ENCODE results near the gene UBN1. TPM values are rescaled to one million over a fixed set of nuclear protein-coding genes. Genes with fewer than 3 reads are reported as not detected.

UBN1 gene
- total RNA-seq, 5 donors from 2014 or later (not counting 1 experiment from before 2014, with no cell fraction given) = 41.8 to 53.7 (median 48.2) TPM

GRCh38 chr16:4897328-4897727, 50.0 kb downstream of the UBN1 start:
- H3K27me3 Mint-ChIP-seq = peaks cover 4 to 9% of the 10 kb centered on the region in 2 donors

DNA sequence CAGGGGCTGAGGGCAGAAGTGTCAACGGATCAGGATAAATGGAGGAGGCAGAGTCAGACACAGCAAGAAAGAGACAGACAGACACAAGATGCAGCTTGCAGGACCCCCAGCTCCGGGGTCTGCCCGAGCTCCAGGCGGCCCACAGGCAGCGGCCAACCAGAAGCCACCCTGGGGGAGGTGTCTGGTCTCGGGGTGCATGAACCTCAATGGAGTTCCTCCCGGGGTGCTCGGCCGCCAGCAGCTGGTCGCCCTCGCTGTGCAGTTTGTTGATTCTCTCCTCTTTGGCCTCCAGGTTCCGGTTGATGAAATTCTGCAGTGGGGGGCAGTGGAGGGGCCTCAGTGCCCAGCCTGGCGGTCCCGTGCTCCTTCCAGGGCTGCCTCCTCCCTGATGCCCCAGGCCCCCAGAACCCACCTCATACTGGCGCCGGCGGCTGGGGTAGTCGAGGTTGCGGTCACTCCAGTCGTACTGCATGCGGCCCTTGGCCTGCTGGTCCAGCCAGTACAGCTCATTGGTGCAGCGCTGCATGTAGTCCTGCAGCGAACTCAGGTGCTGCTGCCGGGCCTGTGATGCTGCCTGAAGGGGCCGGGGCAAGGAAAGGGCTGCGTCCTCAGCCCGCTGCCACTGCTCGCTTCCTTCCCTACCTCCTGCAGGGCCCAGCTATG, 51.7 kb downstream of the UBN1 start:
- no peaks in the 10 kb centered on the region for H3K36me3 ChIP-seq (ENCODE audit: control insufficient read depth in 2 of 2, extremely low read depth in 1 of 2, insufficient read depth in 1 of 2, low read length in 1 of 2)
- Mint-ChIP-seq H3K27me3 (peaks cover 13 to 21% of the 10 kb centered on the region in 2 donors), H3K4me1 (no peaks in the 10 kb centered on the region), H3K27ac (no peak overlapping the region), H3K36me3 (no peaks in the 10 kb centered on the region), H3K4me3 (no peak overlapping the region), H3K9me3 (peaks cover 0 to 4% (median 0%) of the 10 kb centered on the region in 3 donors)
- no peaks in the 10 kb centered on the region for H3K9me3 ChIP-seq
- ATAC-seq (replicated peaks in 1 of 4) (no peak), DNase-seq (no peak)
- H3K27ac ChIP-seq (ENCODE audit: low read length) = no peak overlapping the region
- 88% methylated on average over 25 of the region's 28 CpGs for WGBS (ENCODE audit: insufficient coverage)
- no peak overlapping the region for H3K4me3 ChIP-seq (ENCODE audit: control insufficient read depth in 1 of 2, extremely low read depth in 1 of 2, low read length in 1 of 2)
- ChIA-PET POLR2A (no interaction called here), CTCF (interaction anchor here in 1 of 2 donors (0.5 kb wide), 1 partner anchor 778 kb away, joined by 4 read pairs; no protein-coding TSS in a partner anchor)
- H3K27me3 ChIP-seq (replicated peaks in 1 of 2; ENCODE audit: control insufficient read depth in 2 of 2, extremely low read depth in 1 of 2, insufficient read depth in 2 of 2, low read length in 1 of 2) = peaks cover 0 to 40% of the 10 kb centered on the region in 2 experiments
- no peaks in the 10 kb centered on the region for H3K4me1 ChIP-seq (ENCODE audit: control insufficient read depth in 1 of 2, extremely low read depth in 1 of 2, insufficient read depth in 2 of 2, low read length in 2 of 2)

More at GRCh38 chr16:4897328-4897727, 50.0 kb downstream of the UBN1 start:
- H3K4me1 Mint-ChIP-seq = no peaks in the 10 kb centered on the region
- no peaks in the 10 kb centered on the region for H3K36me3 Mint-ChIP-seq
- ATAC-seq (replicated peaks in 1 of 4) (no peak), DNase-seq (no peak)
- peaks cover 0 to 4% (median 0%) of the 10 kb centered on the region in 3 donors for H3K9me3 Mint-ChIP-seq
- WGBS (ENCODE audit: insufficient coverage) = 87% methylated on average over 7 of the region's 7 CpGs
- ChIA-PET CTCF (no interaction called here), POLR2A (no interaction called here)
- H3K4me3 Mint-ChIP-seq = no peak overlapping the region
- H3K27ac Mint-ChIP-seq = no peak overlapping the region
- H3K36me3 ChIP-seq (ENCODE audit: control insufficient read depth in 2 of 2, extremely low read depth in 1 of 2, insufficient read depth in 1 of 2, low read length in 1 of 2) = no peaks in the 10 kb centered on the region
- peaks cover 0 to 29% of the 10 kb centered on the region in 2 experiments for H3K27me3 ChIP-seq (replicated peaks in 1 of 2; ENCODE audit: control insufficient read depth in 2 of 2, extremely low read depth in 1 of 2, insufficient read depth in 2 of 2, low read length in 1 of 2)
- no peak overlapping the region for H3K4me3 ChIP-seq (ENCODE audit: control insufficient read depth in 1 of 2, extremely low read depth in 1 of 2, low read length in 1 of 2)
- no peaks in the 10 kb centered on the region for H3K4me1 ChIP-seq (ENCODE audit: control insufficient read depth in 1 of 2, extremely low read depth in 1 of 2, insufficient read depth in 2 of 2, low read length in 2 of 2)
- H3K27ac ChIP-seq (ENCODE audit: low read length) = no peak overlapping the region
- H3K9me3 ChIP-seq = no peaks in the 10 kb centered on the region

GRCh38 chr16:4899474-4899846, 52.2 kb downstream of the UBN1 start:
- H3K36me3 ChIP-seq (ENCODE audit: control insufficient read depth in 2 of 2, extremely low read depth in 1 of 2, insufficient read depth in 1 of 2, low read length in 1 of 2) = no peaks in the 10 kb centered on the region
- H3K4me3 ChIP-seq (ENCODE audit: control insufficient read depth in 1 of 2, extremely low read depth in 1 of 2, low read length in 1 of 2) = no peak overlapping the region
- ChIA-PET CTCF (no interaction called here), POLR2A (no interaction called here)
- Mint-ChIP-seq H3K9me3 (peaks cover 0 to 4% (median 0%) of the 10 kb centered on the region in 3 donors), H3K4me3 (no peak overlapping the region), H3K36me3 (no peaks in the 10 kb centered on the region), H3K27me3 (peaks cover 18 to 26% of the 10 kb centered on the region in 2 donors), H3K27ac (no peak overlapping the region), H3K4me1 (no peaks in the 10 kb centered on the region)
- ATAC-seq (replicated peaks in 1 of 4) = no peak
- H3K27me3 ChIP-seq (replicated peaks in 1 of 2; ENCODE audit: control insufficient read depth in 2 of 2, extremely low read depth in 1 of 2, insufficient read depth in 2 of 2, low read length in 1 of 2) = peaks cover 0 to 45% of the 10 kb centered on the region in 2 experiments
- no peaks in the 10 kb centered on the region for H3K9me3 ChIP-seq
- DNase-seq = no peak
- H3K4me1 ChIP-seq (ENCODE audit: control insufficient read depth in 1 of 2, extremely low read depth in 1 of 2, insufficient read depth in 2 of 2, low read length in 2 of 2) = no peaks in the 10 kb centered on the region
- WGBS (ENCODE audit: insufficient coverage) = 50% methylated on average over 2 of the region's 6 CpGs
- H3K27ac ChIP-seq (ENCODE audit: low read length) = no peak overlapping the region

GRCh38 chr16:4900036-4900435, 52.8 kb downstream of the UBN1 start:
- no peaks in the 10 kb centered on the region for H3K36me3 ChIP-seq (ENCODE audit: control insufficient read depth in 2 of 2, extremely low read depth in 1 of 2, insufficient read depth in 1 of 2, low read length in 1 of 2)
- no peaks in the 10 kb centered on the region for H3K4me1 ChIP-seq (ENCODE audit: control insufficient read depth in 1 of 2, extremely low read depth in 1 of 2, insufficient read depth in 2 of 2, low read length in 2 of 2)
- DNase-seq = no peak
- no peak overlapping the region for H3K4me3 ChIP-seq (ENCODE audit: control insufficient read depth in 1 of 2, extremely low read depth in 1 of 2, low read length in 1 of 2)
- WGBS (ENCODE audit: insufficient coverage) = no CpG with 5 or more reads among the region's 8 CpGs
- CTCF ChIA-PET = interaction anchor here in 1 of 2 donors (0.5 kb wide), 1 partner anchor 21 kb away, joined by 3 read pairs; no protein-coding TSS in a partner anchor
- Mint-ChIP-seq H3K27me3 (peaks cover 23 to 30% of the 10 kb centered on the region in 2 donors), H3K4me3 (no peak overlapping the region), H3K27ac (no peak overlapping the region), H3K4me1 (no peaks in the 10 kb centered on the region), H3K9me3 (peaks cover 0 to 4% (median 0%) of the 10 kb centered on the region in 3 donors), H3K36me3 (no peaks in the 10 kb centered on the region)
- no peak overlapping the region for H3K27ac ChIP-seq (ENCODE audit: low read length)
- no peak for ATAC-seq (replicated peaks in 1 of 4)
- no peaks in the 10 kb centered on the region for H3K9me3 ChIP-seq
- peaks cover 0 to 50% of the 10 kb centered on the region in 2 experiments for H3K27me3 ChIP-seq (replicated peaks in 1 of 2; ENCODE audit: control insufficient read depth in 2 of 2, extremely low read depth in 1 of 2, insufficient read depth in 2 of 2, low read length in 1 of 2)
- POLR2A ChIA-PET = no interaction called here

- no peak overlapping the region for H3K4me3 Mint-ChIP-seq
- Histone ChIP-seq H3K4me1 (ENCODE audit: control insufficient read depth in 1 of 2, extremely low read depth in 1 of 2, insufficient read depth in 2 of 2, low read length in 2 of 2) (no peaks in the 10 kb centered on the region), H3K9me3 (no peaks in the 10 kb centered on the region), H3K27ac (ENCODE audit: low read length) (no peak overlapping the region), H3K36me3 (ENCODE audit: control insufficient read depth in 2 of 2, extremely low read depth in 1 of 2, insufficient read depth in 1 of 2, low read length in 1 of 2) (no peaks in the 10 kb centered on the region), H3K4me3 (ENCODE audit: control insufficient read depth in 1 of 2, extremely low read depth in 1 of 2, low read length in 1 of 2) (no peak overlapping the region), H3K27me3 (replicated peaks in 1 of 2; ENCODE audit: control insufficient read depth in 2 of 2, extremely low read depth in 1 of 2, insufficient read depth in 2 of 2, low read length in 1 of 2) (peaks cover 0 to 52% of the 10 kb centered on the region in 2 experiments)
- CTCF ChIA-PET = no interaction called here
- H3K36me3 Mint-ChIP-seq = no peaks in the 10 kb centered on the region
- H3K27ac Mint-ChIP-seq = no peak overlapping the region
- no peak for DNase-seq
- H3K9me3 Mint-ChIP-seq = peaks cover 0 to 4% (median 0%) of the 10 kb centered on the region in 3 donors
- peaks cover 28 to 35% of the 10 kb centered on the region in 2 donors for H3K27me3 Mint-ChIP-seq
- POLR2A ChIA-PET = no interaction called here
- no peaks in the 10 kb centered on the region for H3K4me1 Mint-ChIP-seq
- 69% methylated on average over 4 of the region's 11 CpGs for WGBS (ENCODE audit: insufficient coverage)
- no peak for ATAC-seq (replicated peaks in 1 of 4)
These were observed 53.5 kb downstream of the UBN1 start for GRCh38 chr16:4900750-4901149.

DNA sequence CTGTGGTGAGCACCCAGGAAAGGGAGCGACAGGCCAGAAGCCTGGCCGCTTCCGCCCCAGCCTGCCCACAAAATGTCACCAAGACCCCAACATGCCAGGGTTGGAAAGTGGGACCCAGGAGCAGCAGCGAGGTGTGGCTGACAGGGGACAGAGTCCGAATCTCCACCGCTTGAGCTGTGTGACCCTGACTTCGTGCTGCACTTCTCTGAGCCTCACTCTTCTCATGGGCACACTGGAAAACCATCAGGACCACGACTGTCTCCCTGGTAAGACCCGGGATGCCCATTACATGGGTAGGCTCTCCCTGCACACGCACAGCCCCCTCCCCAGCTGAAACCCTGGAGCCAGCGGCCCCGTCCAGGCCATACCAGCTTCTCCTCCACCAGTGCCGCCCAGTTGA, 54.8 kb downstream of the UBN1 start:
- Mint-ChIP-seq H3K36me3 (no peaks in the 10 kb centered on the region), H3K27me3 (peaks cover 28 to 40% of the 10 kb centered on the region in 2 donors), H3K27ac (no peak overlapping the region), H3K4me1 (no peaks in the 10 kb centered on the region), H3K9me3 (peaks cover 0 to 4% (median 0%) of the 10 kb centered on the region in 3 donors), H3K4me3 (no peak overlapping the region)
- 83% methylated on average over 9 of the region's 13 CpGs for WGBS (ENCODE audit: insufficient coverage)
- Histone ChIP-seq H3K4me3 (ENCODE audit: control insufficient read depth in 1 of 2, extremely low read depth in 1 of 2, low read length in 1 of 2) (no peak overlapping the region), H3K27me3 (replicated peaks in 1 of 2; ENCODE audit: control insufficient read depth in 2 of 2, extremely low read depth in 1 of 2, insufficient read depth in 2 of 2, low read length in 1 of 2) (peaks cover 0 to 53% of the 10 kb centered on the region in 2 experiments), H3K4me1 (ENCODE audit: control insufficient read depth in 1 of 2, extremely low read depth in 1 of 2, insufficient read depth in 2 of 2, low read length in 2 of 2) (no peaks in the 10 kb centered on the region), H3K9me3 (no peaks in the 10 kb centered on the region), H3K27ac (ENCODE audit: low read length) (no peak overlapping the region), H3K36me3 (ENCODE audit: control insufficient read depth in 2 of 2, extremely low read depth in 1 of 2, insufficient read depth in 1 of 2, low read length in 1 of 2) (no peaks in the 10 kb centered on the region)
- ATAC-seq (replicated peaks in 1 of 4) = no peak
- no peak for DNase-seq
- CTCF ChIA-PET = no interaction called here
- POLR2A ChIA-PET = no interaction called here
